NT2/D1 (cell line): ENCODE measurements around the gene SDHAF2.

Source experiments
- DNase-seq: peaks from one replicate; pipeline ENCODE4 v3.0.0-alpha.2; 2011; ENCODE audit warnings: low read depth, low spot score
- H3K27me3 ChIP-seq: 2 replicates; pipeline ENCODE4 v1.6.0; 2011; ENCODE audit warnings: mild to moderate bottlenecking; ENCODE audit not compliant: insufficient read length, insufficient read depth
- H3K36me3 ChIP-seq: 2 replicates; pipeline ENCODE4 v1.6.1; 2011; ENCODE audit warnings: mild to moderate bottlenecking, low read length, mixed read lengths; ENCODE audit not compliant: insufficient read depth, insufficient read length
- H3K4me1 ChIP-seq: 2 replicates; pipeline ENCODE4 v1.5.1; 2011; ENCODE audit not compliant: insufficient read depth, insufficient read length
- H3K4me3 ChIP-seq: 2 replicates; pipeline ENCODE4 v1.5.1; 2011; ENCODE audit warnings: low read depth; ENCODE audit not compliant: insufficient read length
- H3K9ac ChIP-seq: 2 replicates; pipeline ENCODE4 v1.6.0; 2011; ENCODE audit warnings: low read depth; ENCODE audit not compliant: insufficient read length
- H3K9me3 ChIP-seq: 2 replicates; pipeline ENCODE4 v1.5.1; 2011; ENCODE audit warnings: mild to moderate bottlenecking, low read length; ENCODE audit not compliant: insufficient read depth
- SUZ12 ChIP-seq: IDR thresholded peaks from 2 replicates; pipeline ENCODE4 v1.6.1; 2011; ENCODE audit not compliant: insufficient read length, insufficient read depth; ENCODE audit errors: extremely low read depth
- YY1 ChIP-seq: IDR thresholded peaks from 2 replicates; pipeline ENCODE4 v1.6.1; 2011; ENCODE audit not compliant: insufficient read length, insufficient read depth
- ZNF274 ChIP-seq: IDR thresholded peaks from 2 replicates; pipeline ENCODE4 v1.6.1; 2011; ENCODE audit warnings: mild to moderate bottlenecking, low read depth, low read length

SDHAF2 gene

GRCh38 chr11:61484541-61484940, 54.6 kb downstream of the SDHAF2 start:
- Histone ChIP-seq H3K4me1 (peaks cover 33% of the 10 kb centered on the region), H3K27me3 (no peaks in the 10 kb centered on the region)
- no peak for TF ChIP-seq YY1
- no peak for TF ChIP-seq ZNF274

GRCh38 chr11:61485080-61485479, 55.2 kb downstream of the SDHAF2 start:
- Histone ChIP-seq H3K4me1 (peaks cover 38% of the 10 kb centered on the region), H3K4me3 (no peak overlapping the region), H3K9ac (no peak overlapping the region), H3K27me3 (no peaks in the 10 kb centered on the region), H3K36me3 (no peaks in the 10 kb centered on the region), H3K9me3 (no peaks in the 10 kb centered on the region)
- TF ChIP-seq YY1 (no peak), ZNF274 (no peak), SUZ12 (no peak)
- DNase-seq = no peak

More at GRCh38 chr11:61484541-61484940, 54.6 kb downstream of the SDHAF2 start:
- Histone ChIP-seq H3K9ac (no peak overlapping the region), H3K9me3 (no peaks in the 10 kb centered on the region), H3K36me3 (no peaks in the 10 kb centered on the region), H3K4me3 (no peak overlapping the region)
- no peak for DNase-seq

GRCh38 chr11:61486011-61486620, 56.2 kb downstream of the SDHAF2 start:
- H3K9ac ChIP-seq = no peak overlapping the region
- no peaks in the 10 kb centered on the region for H3K27me3 ChIP-seq
- DNase-seq = no peak
- TF ChIP-seq YY1 (no peak), ZNF274 (no peak), SUZ12 (no peak)
- no peaks in the 10 kb centered on the region for H3K9me3 ChIP-seq
- H3K4me1 ChIP-seq = peaks cover 43% of the 10 kb centered on the region
- no peaks in the 10 kb centered on the region for H3K36me3 ChIP-seq
- H3K4me3 ChIP-seq = no peak overlapping the region

- H3K9ac ChIP-seq = peak overlapping the region; percentile 27
- no peaks in the 10 kb centered on the region for H3K36me3 ChIP-seq
- H3K4me3 ChIP-seq = no peak overlapping the region
- peaks cover 47% of the 10 kb centered on the region for H3K4me1 ChIP-seq
- DNase-seq = no peak
- TF ChIP-seq YY1 = no peak
- no peak for TF ChIP-seq SUZ12
- no peak for TF ChIP-seq ZNF274
- no peaks in the 10 kb centered on the region for H3K9me3 ChIP-seq
- no peaks in the 10 kb centered on the region for H3K27me3 ChIP-seq
Observed at GRCh38 chr11:61486779-61487178, 56.9 kb downstream of the SDHAF2 start.

- Histone ChIP-seq H3K9me3 (no peaks in the 10 kb centered on the region), H3K9ac (no peak overlapping the region), H3K4me1 (peaks cover 41% of the 10 kb centered on the region), H3K36me3 (no peaks in the 10 kb centered on the region), H3K4me3 (no peak overlapping the region), H3K27me3 (no peaks in the 10 kb centered on the region)
- no peak for TF ChIP-seq ZNF274
- TF ChIP-seq SUZ12 = no peak
- TF ChIP-seq YY1 = no peak
- DNase-seq = no peak
Observed at GRCh38 chr11:61487342-61488025, 57.6 kb downstream of the SDHAF2 start.

GRCh38 chr11:61488651-61489291, 58.8 kb downstream of the SDHAF2 start:
- TF ChIP-seq ZNF274 (no peak), SUZ12 (no peak), YY1 (no peak)

GRCh38 chr11:61489833-61490721, 60.2 kb downstream of the SDHAF2 start:
- TF ChIP-seq ZNF274 (no peak), SUZ12 (no peak), YY1 (no peak)
- H3K27me3 ChIP-seq = no peaks in the 10 kb centered on the region
- no peak for DNase-seq
- no peaks in the 10 kb centered on the region for H3K36me3 ChIP-seq
- peak overlapping the region; percentile 67 for H3K9ac ChIP-seq
- no peak overlapping the region for H3K4me3 ChIP-seq
- H3K4me1 ChIP-seq = peaks cover 33% of the 10 kb centered on the region
- no peaks in the 10 kb centered on the region for H3K9me3 ChIP-seq

More at GRCh38 chr11:61488651-61489291, 58.8 kb downstream of the SDHAF2 start:
- Histone ChIP-seq H3K9ac (peak overlapping the region; percentile 67), H3K4me3 (peak overlapping the region; percentile 10), H3K36me3 (no peaks in the 10 kb centered on the region), H3K4me1 (peaks cover 38% of the 10 kb centered on the region), H3K27me3 (no peaks in the 10 kb centered on the region), H3K9me3 (no peaks in the 10 kb centered on the region)
- DNase-seq = peak; percentile 76
